Measurements from ENCODE around the gene ZNF20.

- TF ChIP-seq EZH2 (IDR thresholded peaks at IDR 0.05) (no peak), POLR2AphosphoS5 (IDR thresholded peaks at IDR 0.05; ENCODE audit: borderline replicate concordance, low read depth, low read length) (no peak), FOXP2 (optimal IDR thresholded peaks at IDR 0.05; ENCODE audit: control extremely low read depth, extremely low read length, insufficient read depth) (no peak)
Measured at GRCh38 chr19:12141405-12141736, 1.2 kb upstream of the ZNF20 start.
